Kidney (tissue), 14 donors: Measurements from ENCODE around the gene EGFLAM. TPM values are rescaled to one million over a fixed set of nuclear protein-coding genes. Genes with fewer than 3 reads are reported as not detected.

Experiments
- DNase-seq, 5 donors: peaks; one replicate each; pipeline ENCODE4 v3.0.0-alpha.2; 2013 to 2020
- FAIRE-seq: peaks from 2 replicates; lab custom pipeline; 2012; peaks lifted over from hg19 to GRCh38; lab: Jason Lieb, UNC
- H3K27ac ChIP-seq, 2 donors: one replicate each; pipeline ENCODE4 v1.7.0; 2013; ENCODE audit warnings: low read depth in 2 of 2, low read length in 2 of 2, inconsistent platforms in 1 of 2
- H3K27me3 ChIP-seq: one replicate; pipeline ENCODE4 v1.7.1; 2013; ENCODE audit warnings: low read length, inconsistent platforms; ENCODE audit not compliant: control insufficient read depth, insufficient read depth
- H3K36me3 ChIP-seq, 3 donors: one replicate each; pipeline versions ENCODE4 v1.7.0 to v1.7.1; 2013; ENCODE audit warnings: low read length in 3 of 3, control low read depth in 1 of 3, inconsistent platforms in 1 of 3; ENCODE audit not compliant: insufficient read depth in 3 of 3, control insufficient read depth in 2 of 3
- H3K4me1 ChIP-seq, 3 donors: one replicate each; pipeline versions ENCODE4 v1.7.0 to v1.7.1; 2013; ENCODE audit warnings: low read length in 3 of 3, inconsistent platforms in 1 of 3, low read depth in 1 of 3; ENCODE audit not compliant: control insufficient read depth in 2 of 3, insufficient read depth in 2 of 3
- H3K4me3 ChIP-seq, 3 donors: one replicate each; pipeline versions ENCODE4 v1.7.0 to v1.8.1; 2013; ENCODE audit warnings: low read length in 3 of 3, control low read depth in 1 of 3, inconsistent platforms in 1 of 3
- H3K9ac ChIP-seq, 3 donors: one replicate each; pipeline versions ENCODE4 v1.7.0 to v1.7.1; 2013; ENCODE audit warnings: low read length in 3 of 3, control low read depth in 1 of 3, inconsistent platforms in 1 of 3
- H3K9me3 ChIP-seq, 3 donors: one replicate each; pipeline versions ENCODE4 v1.7.0 to v1.7.1; 2013; ENCODE audit warnings: low read length in 3 of 3, control low read depth in 1 of 3, inconsistent platforms in 1 of 3; ENCODE audit not compliant: control insufficient read depth in 2 of 3, insufficient read depth in 1 of 3
- intact Hi-C: fragments of 100-400 bp; cut with DNase I; formaldehyde crosslinking; loops from one replicate; pipeline ENCODE4 v1.11.1; 2022
- polyA plus RNA-seq: library from polyadenylated mRNA; stranded (reverse); fragments of 350-450 nt; fragmentation: Illumina TruSeq; extraction: RNeasy Lipid Tissue Mini Kit (QIAGEN cat#74804); gene quantifications from one replicate; pipeline ENCODE4 v1.2.3, GENCODE V29; 2014; ENCODE audit warnings: low read depth, low replicate concordance; ENCODE audit not compliant: insufficient read depth
- total RNA-seq: library from RNA; stranded (reverse); fragmentation: NEBNext Ultra II Directional; extraction: Animal tissue kit (Norgen Biotek cat#: 25700); gene quantifications from one replicate; pipeline ENCODE4 v1.2.1, GENCODE V29; 2021
- TF ChIP-seq, protein P1 (sequence below): IDR thresholded peaks from 3 replicates; pipeline ENCODE4 v1.5.1; 2012; ENCODE audit warnings: mild to moderate bottlenecking, moderate library complexity, borderline replicate concordance; ENCODE audit not compliant: insufficient read depth; ENCODE audit errors: extremely low read depth
- donor health status: control.
- donor health status: control.
- donor health status: control.
- donor health status: control.
- donor health status: control.
- donor health status: DM: yes; HTN: yes; CAD: no.
- donor health status: Normal renal cell carcinoma (clear cell type).

The EGFLAM gene
- total and polyA plus RNA-seq, 2 donors from 2014 or later, result 5.1 to 5.9 TPM

DNA sequence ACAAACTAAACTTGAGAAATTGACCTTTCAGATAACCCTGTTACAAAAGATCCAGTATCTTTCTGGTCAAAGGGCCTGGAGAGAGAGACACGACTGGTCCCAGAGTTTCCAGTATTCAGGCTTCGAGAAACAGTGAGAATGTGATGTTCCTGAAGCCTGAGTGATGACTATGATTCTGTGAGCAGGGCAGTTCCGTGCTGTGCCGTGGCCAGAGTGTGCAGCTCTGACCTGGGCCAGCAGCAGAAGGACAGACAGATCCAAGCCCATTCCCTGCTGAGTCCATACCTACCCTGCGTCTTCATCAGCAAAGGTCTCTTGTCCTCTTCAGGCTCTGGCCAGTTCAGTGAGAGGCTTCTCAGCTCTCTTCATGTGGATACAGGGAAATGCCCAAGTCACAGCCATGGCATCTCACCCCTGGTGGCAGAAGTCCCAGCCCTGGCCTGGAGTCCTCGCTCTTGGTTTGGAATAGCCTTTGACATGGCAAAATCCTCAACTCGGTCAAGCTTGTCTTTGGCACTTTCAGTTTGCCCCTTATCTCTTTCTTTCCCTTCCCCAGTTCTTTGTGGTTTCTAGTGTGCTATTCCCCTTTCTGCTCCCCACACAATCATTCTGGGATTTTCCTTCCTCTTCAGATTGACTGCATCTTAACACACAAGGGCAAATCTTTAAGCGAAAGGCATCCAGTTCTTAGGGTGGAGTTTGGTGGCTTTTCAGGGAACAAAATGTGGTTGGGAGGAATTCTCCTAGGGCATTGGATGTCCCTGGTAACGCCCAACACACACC, 190.4 kb downstream of the EGFLAM start:
- Histone ChIP-seq H3K27ac (peak overlapping the region in 1 of 2 donors; percentile 28), H3K4me3 (no peak overlapping the region), H3K4me1 (peaks cover 0 to 7% (median 4%) of the 10 kb centered on the region in 3 donors), H3K36me3 (no peaks in the 10 kb centered on the region), H3K9me3 (no peaks in the 10 kb centered on the region), H3K27me3 (no peaks in the 10 kb centered on the region), H3K9ac (no peak overlapping the region)
- TF ChIP-seq, protein P1, sequence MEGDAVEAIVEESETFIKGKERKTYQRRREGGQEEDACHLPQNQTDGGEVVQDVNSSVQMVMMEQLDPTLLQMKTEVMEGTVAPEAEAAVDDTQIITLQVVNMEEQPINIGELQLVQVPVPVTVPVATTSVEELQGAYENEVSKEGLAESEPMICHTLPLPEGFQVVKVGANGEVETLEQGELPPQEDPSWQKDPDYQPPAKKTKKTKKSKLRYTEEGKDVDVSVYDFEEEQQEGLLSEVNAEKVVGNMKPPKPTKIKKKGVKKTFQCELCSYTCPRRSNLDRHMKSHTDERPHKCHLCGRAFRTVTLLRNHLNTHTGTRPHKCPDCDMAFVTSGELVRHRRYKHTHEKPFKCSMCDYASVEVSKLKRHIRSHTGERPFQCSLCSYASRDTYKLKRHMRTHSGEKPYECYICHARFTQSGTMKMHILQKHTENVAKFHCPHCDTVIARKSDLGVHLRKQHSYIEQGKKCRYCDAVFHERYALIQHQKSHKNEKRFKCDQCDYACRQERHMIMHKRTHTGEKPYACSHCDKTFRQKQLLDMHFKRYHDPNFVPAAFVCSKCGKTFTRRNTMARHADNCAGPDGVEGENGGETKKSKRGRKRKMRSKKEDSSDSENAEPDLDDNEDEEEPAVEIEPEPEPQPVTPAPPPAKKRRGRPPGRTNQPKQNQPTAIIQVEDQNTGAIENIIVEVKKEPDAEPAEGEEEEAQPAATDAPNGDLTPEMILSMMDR, result no peak
- no peak for FAIRE-seq
- intact Hi-C loops, result loop anchor here (10.0 kb wide), 1 partner anchor 356 kb away; no protein-coding TSS in a partner anchor
- DNase-seq, result no peak

- Histone ChIP-seq H3K4me3 (no peak overlapping the region), H3K9me3 (no peaks in the 10 kb centered on the region), H3K27me3 (no peaks in the 10 kb centered on the region), H3K27ac (no peak overlapping the region), H3K36me3 (no peaks in the 10 kb centered on the region), H3K9ac (no peak overlapping the region), H3K4me1 (peaks cover under 1 to 15% (median 11%) of the 10 kb centered on the region in 3 donors)
- TF ChIP-seq, protein P1, result no peak
- DNase-seq (no peak), FAIRE-seq (no peak)
- intact Hi-C loops, result no loop called here
These were observed 192.3 kb downstream of the EGFLAM start for GRCh38 chr5:38450627-38451026.

DNA sequence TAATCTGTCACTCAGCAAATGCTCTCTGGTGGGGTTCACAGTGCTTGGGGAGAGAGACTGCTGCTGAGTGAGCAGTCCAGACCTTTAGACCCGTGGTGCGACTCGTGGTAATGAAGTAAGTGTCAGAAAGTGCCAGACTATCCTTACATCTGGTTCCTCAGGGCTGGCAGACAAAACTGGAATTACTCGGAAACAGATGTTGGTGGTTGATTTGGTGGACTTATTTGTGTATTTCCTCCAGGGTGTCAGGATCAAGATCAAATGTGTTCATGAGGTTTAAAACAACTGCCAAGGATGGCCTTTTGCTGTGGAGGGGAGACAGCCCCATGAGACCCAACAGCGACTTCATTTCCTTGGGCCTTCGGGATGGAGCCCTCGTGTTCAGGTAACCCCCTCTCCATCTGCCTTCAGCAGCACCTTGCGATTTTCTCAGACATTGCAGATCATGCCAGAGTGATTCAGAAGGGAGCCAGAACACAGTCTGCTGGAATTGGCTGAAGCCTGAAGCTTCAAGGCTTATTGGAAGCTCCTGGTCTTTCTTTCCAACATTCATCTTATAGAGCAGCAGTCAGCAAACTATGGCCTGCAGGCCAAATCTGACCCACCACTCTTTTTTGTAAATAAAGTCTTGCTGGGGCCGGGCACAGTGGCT, 192.8 kb downstream of the EGFLAM start:
- TF ChIP-seq, protein P1, result no peak
- intact Hi-C loops, result no loop called here
- no peak for DNase-seq
- no peak overlapping the region for H3K9ac ChIP-seq
- no peak for FAIRE-seq
- peaks cover 0 to 3% (median 0%) of the 10 kb centered on the region in 3 donors for H3K36me3 ChIP-seq
- H3K4me3 ChIP-seq, result no peak overlapping the region
- peaks cover 4 to 21% (median 17%) of the 10 kb centered on the region in 3 donors for H3K4me1 ChIP-seq
- no peaks in the 10 kb centered on the region for H3K27me3 ChIP-seq
- no peak overlapping the region for H3K27ac ChIP-seq
- H3K9me3 ChIP-seq, result no peaks in the 10 kb centered on the region
